NCI-H69 (cell line): ENCODE measurements around the gene SMG7.

ENCODE experiments used
- DNase-seq: peaks from one replicate; lab custom pipeline; 2025; lab: John Stamatoyannopoulos, UW

The SMG7 gene

GRCh38 chr1:183567584-183567983 is 95.3 kb downstream of the SMG7 start:
- DNase-seq, result peak; percentile 71

DNA sequence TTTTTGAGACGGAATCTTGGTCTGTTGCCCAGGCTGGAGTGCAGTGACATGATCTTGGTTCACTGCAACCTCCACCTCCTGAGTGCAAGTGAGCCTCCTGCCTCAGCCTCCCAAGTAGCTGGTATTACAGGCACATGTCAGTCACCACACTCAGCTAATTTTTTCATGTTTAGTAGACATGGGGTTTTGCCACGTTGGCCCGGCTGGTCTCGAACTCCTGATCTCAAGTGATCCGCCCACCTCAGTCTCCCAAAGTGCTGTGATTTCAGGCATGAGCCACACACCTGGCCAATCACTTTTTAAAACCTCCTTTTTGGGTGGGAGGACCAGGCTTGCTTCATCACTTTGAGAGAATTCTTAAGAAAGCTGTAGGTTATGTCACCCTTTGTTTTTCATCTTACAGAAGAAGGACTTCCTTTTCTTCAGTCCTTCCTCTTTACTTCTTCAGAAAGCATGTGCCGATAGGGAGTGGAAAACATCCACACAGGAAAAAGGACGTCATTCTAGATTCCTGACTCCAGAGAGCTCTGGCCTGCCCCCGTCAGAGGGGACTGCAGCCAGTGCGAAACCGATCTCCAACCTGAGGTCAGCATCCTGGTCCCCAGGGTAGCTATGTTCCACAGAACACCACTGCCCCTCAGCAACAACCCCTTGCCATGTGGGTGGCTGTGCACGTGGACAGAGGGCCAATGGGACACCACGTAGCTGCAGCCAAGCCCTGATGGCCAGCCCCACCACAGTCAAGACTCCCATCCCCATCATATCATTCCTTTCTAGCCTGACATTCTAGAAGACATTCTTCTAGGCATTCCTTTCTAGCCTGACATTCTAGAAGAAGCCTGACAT is 96.1 kb downstream of the SMG7 start:
- DNase-seq, result no peak

DNA sequence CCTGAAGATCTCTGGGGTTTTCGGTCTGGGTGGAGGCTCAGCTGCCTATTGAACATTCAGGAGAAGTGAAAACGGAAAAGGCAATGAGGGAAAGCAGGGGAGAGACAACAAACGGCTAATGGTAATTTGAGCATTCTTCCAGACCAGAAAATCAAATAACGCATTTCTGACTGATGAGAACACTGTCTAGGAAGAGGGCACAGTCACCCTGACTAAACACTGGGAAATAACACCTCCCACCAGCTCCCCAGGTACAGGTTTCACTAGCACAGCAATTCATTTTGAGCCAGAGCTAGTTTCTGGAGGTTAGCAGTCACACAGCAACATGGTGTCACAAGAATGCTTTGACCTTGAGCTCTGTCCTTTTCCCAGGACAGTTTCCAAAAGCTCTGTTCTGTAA is 96.8 kb downstream of the SMG7 start:
- DNase-seq, result peak; percentile 18

DNA sequence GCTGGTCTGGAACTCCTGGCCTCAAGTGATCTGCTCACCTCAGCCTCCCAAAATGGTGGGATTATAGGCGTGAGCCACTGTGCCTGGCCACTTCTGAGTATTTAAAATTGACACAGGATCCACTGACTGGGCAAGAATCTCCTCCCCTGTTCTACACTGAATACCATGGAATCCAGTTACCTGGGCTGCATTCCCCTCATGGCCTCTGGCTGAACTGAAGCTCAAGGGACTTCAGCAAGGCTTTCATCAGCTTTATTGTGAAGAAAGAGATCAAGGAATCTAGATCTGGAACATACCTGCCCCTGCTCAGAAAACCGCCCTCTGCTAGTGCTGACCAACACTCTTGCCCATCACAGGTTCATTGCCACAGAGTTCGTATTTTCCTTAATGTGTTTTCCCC is 97.5 kb downstream of the SMG7 start:
- no peak for DNase-seq

- no peak for DNase-seq
Measured at GRCh38 chr1:183570451-183570850, 98.2 kb downstream of the SMG7 start.

GRCh38 chr1:183571678-183572268 is 99.5 kb downstream of the SMG7 start:
- DNase-seq, result no peak

DNA sequence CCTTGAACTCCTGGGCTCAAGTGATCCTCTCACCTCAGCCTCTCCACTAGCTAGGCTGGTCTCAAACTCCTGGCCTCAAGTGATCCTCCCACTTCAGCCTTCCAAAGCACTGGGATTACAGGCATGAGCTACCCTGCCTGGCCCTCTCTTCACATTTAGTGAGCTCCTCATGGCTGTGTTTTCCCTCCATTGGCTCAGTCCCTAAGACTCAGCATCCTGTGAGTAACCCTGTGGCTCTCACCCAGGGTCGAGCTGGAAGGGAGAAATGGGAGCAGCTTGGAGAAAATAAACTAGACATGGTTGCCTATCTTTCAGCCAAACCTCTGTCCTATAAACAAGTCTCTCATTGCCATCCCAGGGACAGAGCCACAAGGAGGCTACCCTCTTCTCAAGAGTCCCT is 100.4 kb downstream of the SMG7 start:
- DNase-seq, result no peak

GRCh38 chr1:183575606-183576005 is 103.3 kb downstream of the SMG7 start:
- no peak for DNase-seq

GRCh38 chr1:183576537-183576936 is 104.2 kb downstream of the SMG7 start:
- DNase-seq, result no peak

- no peak for DNase-seq
Measured at GRCh38 chr1:183577897-183578465, 105.7 kb downstream of the SMG7 start.

DNA sequence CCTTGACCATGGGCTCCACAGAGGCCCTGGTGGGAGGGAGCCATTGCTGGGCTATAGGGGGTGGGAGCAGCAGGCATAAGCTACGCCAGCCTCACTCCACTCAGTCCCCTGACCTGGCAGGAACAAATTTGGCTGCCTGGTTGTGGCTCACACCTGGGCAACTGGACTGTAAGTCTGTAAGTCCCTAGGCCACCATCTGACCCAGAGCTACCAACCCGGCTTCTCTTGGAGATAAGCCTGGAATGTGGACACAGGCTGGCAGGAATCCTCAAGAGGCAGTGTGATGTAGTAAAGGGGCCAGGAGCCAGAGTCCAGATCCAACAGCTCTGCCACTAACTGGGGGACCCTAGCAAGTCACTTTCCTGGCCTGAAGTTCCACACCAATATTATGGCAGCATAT is 106.6 kb downstream of the SMG7 start:
- no peak for DNase-seq

- peak; percentile 98 for DNase-seq
Measured at GRCh38 chr1:183580281-183580682, 108.0 kb downstream of the SMG7 start.

GRCh38 chr1:183582021-183582713 is 109.9 kb downstream of the SMG7 start:
- DNase-seq, result no peak

- DNase-seq, result no peak
Measured at GRCh38 chr1:183583466-183583865, 111.2 kb downstream of the SMG7 start.

DNA sequence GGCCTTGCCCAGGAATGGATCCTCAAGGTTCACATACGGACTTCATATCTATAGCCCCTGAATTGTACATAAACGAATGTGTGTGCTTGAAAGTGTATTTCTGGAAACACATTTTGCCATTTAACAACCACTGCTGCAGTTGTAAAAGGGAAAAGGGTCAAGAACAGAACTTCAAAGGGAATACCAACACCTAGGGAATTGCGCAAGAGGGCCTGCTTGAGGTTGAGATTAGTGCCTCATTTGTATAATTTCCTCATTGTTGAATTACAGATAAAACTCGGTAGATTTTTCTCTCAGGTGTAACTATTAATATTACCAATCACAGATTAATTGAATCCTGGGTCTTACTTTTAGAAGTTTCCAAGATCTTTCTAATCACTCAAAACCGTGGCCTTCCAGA is 111.8 kb downstream of the SMG7 start:
- DNase-seq, result no peak

DNA sequence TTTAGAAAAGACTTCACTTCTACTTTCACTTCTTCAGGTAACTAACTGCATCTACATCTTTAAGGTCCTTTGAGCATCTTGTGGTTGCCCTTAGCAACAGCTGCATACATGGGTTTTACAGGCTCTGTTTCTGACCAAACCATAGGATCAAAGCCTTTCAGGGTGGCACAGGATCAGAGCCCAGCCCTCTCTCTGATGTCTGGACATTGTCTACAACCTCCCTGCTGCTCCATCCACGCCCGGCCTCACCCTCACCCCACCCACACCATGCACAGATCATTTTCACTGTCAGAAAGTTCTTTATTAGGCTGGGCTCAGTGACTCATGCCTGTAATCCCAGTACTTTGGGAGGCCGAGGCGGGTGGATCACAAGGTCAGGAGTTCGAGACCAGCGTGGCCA is 112.7 kb downstream of the SMG7 start:
- no peak for DNase-seq

DNA sequence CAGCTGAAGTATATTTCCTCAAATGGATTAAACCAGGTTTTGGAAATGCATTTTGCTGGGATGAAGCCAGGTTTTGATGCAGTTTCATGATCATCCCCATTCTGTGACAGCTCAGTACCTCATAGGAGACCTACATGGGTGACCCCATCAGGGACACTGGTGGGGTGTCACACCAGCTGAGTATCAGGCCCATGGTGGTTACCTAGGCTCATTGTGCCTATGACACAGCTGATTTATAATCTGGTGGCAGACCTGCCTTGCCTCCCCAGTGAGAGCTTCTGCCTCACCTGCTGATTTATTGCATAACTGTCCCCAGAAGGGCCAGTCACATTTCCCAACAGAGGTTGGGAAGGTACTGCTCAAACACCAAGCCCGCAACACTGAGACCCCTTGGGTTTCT is 114.2 kb downstream of the SMG7 start:
- DNase-seq, result no peak

DNA sequence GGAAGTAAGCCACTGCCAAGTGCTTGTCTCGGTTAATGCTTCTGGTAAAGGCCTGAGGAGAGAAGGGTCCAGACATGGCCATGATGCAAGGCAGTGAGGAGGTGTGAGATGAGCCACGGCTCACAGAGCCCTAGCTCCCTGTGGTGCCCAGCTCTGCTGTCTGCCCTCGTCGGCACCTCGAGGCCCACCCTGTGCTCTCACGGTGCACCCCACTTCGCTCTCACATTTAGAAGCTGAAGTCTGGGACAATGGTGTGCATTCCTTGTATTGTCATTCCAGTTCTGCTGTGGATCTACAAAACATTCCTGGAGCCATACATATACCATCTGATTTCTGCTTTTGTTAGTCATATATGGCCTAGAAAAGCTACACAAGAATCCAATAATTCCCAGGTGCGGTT is 114.6 kb downstream of the SMG7 start:
- DNase-seq, result no peak

DNA sequence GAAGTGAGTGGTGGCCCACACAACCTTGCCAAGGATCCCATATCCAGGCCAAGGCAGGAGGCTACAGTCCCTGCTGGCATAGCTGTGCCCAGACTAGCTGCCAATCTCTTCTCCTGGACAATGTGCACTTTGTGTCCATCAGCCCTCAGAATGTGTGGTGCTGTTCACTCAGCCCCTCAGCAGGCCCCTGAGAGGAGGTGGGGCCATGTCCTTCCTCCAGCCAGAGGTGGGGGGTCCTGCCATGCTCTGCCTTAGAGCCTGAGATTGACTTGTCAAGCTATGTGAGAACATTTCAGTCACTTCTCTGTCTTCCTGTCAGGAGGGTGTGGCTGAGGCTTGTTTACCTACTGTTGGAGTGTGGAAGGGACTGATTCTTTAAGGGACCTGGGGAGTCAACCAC is 116.5 kb downstream of the SMG7 start:
- DNase-seq, result peak; percentile 23

DNA sequence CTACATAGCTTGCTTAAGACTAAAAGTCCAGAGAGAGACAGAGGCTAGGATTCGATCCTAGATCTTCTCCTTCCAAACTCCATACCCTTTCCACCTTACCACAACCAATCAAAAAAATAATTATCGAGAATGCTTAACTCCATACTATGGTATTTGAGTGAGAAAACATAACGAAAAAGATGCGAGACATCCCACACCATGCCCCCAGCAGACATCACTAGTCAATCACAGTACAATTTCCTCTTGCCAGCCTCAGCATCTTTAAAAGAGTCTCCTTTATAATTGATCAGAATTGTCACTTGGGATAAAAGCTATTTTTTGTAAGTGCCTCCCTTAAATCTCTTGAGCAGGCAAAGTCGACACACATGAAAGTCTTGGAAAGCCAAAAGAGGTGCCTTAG is 117.1 kb downstream of the SMG7 start:
- no peak for DNase-seq

DNA sequence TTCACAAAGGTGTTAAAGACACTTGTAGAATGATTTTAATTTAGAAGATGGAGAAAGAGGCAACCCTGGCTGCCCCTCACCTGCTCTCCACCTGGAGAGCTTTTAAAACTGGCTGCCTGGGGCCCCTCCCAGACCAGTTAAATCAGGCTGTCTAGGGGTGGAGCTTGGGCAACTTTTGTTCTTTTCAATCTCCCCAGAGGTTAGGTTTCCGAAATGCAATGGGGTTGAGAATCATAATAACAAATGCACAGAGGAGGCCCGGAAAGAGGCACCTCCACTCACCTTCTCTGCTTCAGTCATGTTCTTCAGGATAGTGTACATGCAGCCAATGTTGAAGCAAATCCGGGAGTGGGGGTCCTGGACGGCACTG is 117.6 kb downstream of the SMG7 start:
- no peak for DNase-seq

DNA sequence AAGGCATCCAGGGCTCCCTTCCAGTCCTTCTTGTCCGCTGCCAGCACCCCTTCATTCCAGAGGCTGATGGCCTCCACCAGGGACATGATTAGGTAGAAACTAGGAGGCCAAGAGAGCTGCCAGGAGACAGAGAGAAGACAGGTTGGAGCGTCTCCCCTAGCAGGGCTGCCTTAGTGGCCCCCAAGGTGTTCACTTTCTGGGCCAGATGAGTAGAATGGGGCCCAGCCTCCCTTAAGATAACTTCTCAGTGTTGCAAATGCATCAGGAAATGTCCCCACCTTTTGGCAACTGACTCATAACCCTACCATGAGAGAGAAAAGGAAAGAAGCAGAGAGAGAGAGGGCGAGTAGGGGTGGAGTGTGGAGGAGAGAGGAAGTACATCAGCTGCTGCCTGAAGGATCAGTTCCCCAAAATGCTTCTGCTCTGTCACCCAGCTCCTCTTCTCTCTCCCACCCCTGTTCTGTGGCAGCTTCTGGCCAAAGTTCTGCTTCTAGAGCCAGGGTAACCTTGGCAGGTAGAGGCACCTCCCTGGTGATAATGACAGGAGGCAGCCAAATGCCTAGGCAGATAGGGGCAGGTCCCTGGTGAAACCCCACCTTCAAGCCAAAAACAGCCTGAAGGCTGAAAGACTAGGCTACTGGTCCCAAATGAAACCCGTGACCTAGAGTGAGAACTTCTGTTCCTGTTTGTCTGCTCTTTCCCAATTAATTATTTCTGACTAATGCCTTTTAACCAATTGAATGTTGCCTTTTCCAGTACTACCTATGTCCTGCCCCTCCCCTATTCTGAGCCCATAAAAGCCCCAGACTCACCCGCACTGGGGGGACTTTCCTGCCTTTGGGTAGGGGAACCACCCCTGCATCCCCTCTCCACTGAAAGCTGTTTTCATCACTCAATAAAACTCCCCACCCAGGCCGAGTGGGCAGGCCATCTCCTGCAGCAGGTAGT is 118.2 kb downstream of the SMG7 start, which contains the start of gene NCF2:
Gene NCF2 (minus strand): TSS at position 216 of the 948 bp plus-strand sequence. CDS start 130 bp downstream, at position 86.
- no peak for DNase-seq
